Measurements from ENCODE around the gene TMPRSS11D.

The TMPRSS11D gene, protein sequence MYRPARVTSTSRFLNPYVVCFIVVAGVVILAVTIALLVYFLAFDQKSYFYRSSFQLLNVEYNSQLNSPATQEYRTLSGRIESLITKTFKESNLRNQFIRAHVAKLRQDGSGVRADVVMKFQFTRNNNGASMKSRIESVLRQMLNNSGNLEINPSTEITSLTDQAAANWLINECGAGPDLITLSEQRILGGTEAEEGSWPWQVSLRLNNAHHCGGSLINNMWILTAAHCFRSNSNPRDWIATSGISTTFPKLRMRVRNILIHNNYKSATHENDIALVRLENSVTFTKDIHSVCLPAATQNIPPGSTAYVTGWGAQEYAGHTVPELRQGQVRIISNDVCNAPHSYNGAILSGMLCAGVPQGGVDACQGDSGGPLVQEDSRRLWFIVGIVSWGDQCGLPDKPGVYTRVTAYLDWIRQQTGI

DNA sequence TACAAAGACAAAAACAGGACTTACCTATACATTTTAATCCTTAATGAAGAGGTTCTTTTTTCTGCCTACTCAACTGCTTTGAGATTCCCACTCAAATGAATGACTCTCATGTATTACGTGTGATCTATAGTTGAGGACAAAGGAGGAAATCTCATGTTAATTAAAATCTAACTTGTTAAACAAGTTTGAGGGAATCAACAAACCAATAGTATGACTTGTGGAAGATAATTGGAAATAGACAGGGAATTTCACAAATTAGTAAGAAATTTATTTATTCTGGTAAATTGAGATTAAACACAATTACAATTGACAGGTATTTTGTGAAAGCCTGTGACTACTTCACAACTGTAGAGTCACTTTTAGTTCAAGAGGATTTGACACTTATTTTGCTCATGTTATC, at the start of gene TMPRSS11D:
Gene TMPRSS11D (minus strand): TSS at position 101 of the 400 bp plus-strand sequence. CDS start 69 bp downstream, at position 32.
- no peak for DNase-seq

DNA sequence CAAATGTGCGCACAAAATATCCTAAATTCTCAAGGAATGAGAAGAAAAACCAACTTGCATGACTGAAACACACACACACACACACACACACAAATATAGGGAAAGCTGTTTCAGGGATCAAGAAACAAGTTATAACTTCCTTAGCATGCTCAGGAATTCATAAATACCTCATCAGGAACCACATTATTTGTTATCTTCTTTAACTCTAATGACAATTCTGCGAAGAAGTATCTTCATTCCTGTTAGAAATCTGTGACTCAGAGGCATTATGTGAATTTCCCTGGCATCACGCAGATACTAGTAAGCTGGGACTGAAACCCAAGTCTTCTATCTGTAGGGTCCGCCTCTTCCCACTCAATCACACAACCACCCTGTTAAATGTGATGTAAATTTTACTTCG, 49.2 kb upstream of the TMPRSS11D start:
- no peak for DNase-seq

DNA sequence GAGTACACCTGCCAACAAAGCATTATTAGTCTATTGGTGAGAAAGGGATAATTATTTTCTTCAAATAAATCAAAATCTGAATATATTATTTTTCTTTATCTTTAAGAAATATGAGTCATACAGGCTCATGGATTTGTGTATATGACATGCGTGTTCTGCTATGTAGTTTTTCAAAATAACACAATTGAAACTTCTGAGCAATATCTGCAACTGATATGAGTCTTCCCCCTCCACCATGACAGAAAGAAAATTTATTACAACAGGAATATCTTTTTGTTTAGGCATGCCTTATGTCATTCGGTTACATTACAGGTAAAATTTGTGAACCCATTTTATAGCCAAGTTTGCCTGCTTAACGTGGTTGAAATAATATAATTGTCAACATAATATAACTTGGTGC, 47.5 kb upstream of the TMPRSS11D start:
- no peak for DNase-seq

DNA sequence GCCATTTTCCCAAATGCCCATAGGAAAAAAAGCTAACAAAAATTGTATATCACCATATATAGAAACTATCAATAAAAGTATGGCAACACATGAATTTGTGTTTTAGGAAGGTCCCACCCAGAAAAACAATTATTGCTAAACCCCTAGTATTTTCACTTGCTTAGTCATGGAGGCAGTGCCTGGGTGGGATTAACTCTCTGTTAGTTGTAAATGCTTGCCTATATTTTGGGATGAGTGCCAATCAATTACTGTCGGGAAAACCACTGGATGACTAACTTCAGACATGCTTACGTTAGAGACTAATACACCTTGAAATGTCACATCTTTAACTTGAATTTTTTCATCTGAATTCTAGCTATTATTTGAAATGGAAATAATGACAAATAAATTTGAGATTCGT, 45.6 kb upstream of the TMPRSS11D start:
- DNase-seq, result no peak

DNA sequence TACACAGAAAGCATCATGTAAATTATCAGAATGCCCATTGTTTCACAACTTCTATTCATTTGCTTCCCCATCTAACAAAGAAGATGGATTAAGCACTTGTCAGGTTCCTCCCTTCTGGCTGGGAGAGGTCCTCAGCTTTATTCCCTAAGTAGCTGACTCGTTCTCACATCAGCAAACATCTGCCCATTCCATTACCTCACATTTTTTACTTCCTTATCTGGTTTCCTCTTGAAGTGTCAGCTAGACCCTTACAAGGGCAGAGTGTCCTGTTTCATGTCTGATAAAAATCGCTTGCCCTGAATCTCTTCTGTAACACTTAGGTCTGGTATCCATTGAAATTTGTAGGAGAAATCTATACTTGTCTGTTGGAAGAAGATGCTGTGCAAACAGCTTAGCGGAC, 44.7 kb upstream of the TMPRSS11D start:
- peak; percentile 0 to 14 for DNase-seq

DNA sequence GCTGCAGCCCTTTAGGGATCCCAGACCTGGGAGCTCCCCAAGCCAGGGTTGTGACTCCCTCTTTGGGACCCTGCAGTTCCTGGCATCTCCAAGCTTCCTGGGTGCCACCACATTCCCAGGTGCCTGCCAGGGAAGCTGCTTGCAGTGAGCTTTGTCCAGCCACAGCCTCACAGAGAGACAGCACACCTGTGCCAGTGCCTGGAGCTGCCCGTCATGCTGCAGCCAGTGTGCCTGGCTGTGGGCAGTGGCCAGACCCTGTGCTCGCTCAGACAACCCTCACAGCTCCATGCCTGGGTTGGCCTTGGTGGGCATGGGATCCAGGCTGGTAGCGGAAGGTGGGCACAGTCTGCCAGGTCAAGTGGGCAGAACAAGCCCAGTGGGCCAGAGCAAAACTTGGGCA, 43.4 kb upstream of the TMPRSS11D start:
- no peak for DNase-seq

DNA sequence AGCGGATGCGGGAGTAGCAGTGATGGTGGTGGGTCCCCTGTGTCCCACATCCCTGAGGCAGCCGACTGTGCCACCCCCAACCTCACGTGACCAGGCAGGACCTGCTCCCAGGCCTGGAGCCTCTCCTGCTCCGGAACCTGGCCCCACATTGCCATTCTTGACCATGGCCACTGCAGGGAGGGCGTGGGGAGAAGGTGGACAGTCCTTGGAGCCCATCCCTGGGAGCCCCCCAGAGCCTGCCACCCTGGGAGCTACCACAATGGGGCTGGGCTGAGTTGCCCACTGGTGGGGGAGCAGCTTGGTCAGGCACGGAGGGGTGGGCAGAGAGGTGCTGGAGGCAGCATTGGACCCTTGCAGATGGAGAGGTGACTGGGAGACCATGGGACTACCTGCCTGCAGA, 42.7 kb upstream of the TMPRSS11D start:
- DNase-seq, result no peak

DNA sequence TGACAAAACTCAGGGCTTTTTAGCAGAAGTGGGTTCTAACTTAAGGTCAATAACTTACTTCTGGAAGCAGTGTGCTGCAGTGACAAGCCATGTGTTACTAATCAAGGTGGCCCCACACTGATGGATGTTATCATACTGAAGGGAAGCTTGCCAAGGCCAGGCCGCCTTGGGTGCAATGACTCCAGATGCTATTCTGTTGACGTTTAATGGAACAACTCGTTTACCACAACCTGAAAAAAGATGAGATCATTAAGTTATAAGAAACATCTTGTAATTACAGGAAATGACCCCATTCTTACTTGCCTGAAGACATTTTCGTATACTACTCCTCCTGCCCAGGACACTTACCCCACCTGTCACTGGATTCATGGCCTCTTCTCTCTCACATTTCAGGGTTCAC, 38.9 kb upstream of the TMPRSS11D start:
- DNase-seq, result no peak

DNA sequence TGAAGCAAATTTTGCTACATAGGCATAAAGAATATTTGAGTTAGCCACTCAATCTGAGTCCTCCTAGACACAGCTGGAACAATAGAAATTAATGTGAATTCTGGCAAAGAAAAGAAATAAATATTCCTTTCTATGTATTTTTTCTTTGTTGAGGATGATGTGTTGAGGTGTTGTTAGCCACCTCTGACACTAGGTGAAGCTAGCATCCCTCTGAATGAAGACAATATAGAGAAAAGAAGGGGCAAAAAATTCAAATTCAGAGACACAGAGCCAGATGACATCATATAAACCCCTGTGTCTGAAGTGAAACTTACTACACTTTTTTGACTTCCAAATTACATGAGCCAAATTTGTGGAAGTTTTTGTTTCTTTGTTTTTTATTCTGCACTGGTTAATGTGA, 34.6 kb upstream of the TMPRSS11D start:
- DNase-seq, result no peak

DNA sequence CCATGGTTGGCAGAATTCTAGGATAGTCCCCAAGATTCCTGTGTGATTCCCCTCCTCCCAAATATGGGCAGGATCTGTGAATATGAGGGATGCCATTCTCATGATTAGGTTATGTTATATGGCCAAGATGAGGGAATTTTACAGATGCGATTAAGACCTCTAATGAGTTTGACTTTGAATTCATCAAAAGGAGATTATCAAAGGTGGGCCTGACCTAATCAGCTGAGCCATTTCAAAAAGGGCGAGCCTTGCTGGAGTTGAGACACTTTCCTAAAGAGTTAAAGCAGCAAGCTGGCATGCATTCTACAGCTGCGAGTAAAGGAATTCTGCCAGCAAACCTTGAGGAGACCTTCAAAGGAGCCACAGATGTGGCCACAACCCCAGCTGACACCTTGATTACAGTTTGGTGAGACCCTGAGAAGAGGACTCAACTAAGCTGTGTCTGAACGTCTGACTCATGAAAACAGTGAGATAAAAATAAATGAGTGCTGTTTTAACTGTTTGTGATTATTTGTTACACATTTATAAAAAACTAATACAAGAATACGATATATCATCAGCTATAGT, 31.7 kb upstream of the TMPRSS11D start:
- no peak for DNase-seq

DNA sequence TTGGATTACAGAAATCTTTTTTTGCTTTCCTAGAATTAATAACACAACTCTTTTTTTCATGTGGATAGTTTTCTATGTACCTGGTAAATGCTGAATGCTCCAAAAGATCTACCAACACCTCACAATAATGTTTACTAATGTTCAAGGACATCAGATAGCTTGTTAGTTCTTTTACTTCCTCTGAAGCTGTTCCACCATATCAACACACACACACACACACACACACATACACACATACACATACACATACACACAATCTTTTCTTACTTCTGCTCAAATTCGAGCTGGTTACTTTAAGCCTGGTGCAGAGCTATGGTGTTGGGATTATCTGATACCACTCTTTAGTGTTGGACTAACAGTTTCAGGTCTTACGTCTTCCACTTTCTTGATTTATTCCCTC, 28.3 kb upstream of the TMPRSS11D start:
- DNase-seq, result no peak

DNA sequence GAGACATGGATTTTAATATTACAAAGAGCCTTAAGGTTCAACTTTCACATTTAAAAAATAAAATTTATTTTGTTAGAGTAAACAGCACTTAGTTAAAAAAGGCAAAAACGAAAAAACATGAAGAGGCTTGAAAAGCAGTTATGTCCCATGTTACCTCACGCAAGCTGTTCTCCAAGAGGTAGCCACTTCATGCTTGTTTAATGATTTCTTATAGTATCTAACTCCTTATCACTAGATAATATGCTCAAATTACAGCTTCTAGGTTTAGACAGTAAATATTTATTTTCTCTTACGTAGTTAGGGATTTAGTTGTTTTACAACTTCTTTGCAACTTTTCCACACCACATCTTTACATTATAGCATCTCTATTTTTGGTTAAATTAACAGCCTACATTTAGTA, 27.8 kb upstream of the TMPRSS11D start:
- DNase-seq, result no peak

DNA sequence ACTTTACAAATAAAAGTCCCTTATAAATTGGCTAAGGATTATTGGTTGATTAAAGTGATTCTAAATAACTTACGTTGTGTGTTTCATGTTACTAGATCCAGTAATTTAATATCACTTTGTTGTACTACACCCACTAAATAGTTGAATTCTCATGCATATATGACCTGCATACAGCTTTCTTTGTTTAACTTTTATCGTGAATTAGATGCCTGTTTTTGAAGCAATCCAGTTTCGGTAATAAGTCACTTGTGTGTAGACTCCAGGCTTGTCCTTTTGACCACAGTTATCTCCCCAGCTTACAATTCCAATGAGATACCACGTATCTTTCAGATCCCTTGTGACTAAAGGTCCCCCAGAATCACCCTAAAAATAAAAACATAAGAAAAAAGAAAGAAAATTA, 27.3 kb upstream of the TMPRSS11D start:
- no peak for DNase-seq

DNA sequence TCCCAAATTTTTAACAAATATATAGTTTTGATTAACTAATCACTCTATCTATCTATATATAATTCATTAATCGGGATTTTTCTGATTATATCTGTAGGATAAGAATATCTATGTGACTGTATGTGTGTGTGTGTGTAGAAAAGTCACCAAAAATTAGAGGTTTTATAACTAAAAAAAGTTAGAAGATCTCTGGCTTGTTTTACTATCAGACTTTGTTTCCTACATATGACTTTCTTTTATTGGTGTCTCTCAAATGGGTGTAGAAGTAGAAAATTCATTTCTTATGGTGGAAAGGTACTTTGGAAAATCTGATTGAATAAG, 26.7 kb upstream of the TMPRSS11D start:
- no peak for DNase-seq

DNA sequence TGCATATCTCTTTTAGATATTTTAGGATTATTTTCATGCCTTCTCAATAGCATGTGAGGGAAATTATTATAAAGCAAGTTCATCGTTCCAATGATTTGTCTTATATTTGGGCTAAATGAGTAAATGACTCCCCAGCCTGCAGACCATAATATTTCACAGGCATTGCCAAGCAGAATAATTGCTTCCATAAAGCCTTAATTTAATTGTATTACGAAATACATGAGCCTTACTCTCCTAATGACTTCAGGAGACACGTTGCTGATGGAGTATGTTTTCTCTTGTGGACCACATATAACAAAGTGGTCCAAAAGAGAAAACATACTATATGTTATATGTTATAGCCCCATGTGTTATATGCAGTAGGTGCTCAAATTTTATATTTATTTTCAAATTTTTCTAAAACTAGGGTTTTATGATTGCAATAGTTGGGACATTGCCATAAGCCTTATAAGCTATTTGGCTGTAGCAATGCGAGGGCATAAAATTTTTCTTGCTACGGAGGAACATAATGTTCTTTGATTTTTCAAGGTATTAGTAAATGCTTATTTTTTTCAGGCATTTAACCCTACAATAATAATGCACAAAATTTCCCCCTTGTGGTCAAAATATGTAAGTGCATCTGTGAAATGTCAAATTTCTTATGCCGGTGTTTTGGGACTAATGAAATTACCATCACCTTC, 26.2 kb upstream of the TMPRSS11D start:
- peak; percentile 34 to 66 for DNase-seq

DNA sequence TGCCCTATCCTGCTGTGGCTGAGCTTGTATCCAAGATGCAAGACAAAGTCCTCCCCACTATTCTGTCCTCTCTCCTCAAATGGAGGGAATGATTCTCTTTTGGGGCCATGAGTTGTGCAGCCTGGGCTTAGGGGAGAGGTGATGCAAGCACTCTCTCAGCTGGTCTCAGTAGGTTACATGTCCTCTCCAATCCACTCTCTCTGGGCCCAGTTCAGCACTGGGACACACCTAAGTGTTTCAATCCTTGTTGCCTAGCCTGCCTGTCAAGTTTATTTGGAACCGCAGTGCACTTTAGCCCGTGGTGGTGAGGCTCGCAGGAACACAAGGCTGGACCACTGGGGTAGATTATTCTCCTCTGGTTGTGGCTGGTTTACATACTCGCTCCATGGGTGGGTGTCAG, 23.8 kb upstream of the TMPRSS11D start:
- no peak for DNase-seq

DNA sequence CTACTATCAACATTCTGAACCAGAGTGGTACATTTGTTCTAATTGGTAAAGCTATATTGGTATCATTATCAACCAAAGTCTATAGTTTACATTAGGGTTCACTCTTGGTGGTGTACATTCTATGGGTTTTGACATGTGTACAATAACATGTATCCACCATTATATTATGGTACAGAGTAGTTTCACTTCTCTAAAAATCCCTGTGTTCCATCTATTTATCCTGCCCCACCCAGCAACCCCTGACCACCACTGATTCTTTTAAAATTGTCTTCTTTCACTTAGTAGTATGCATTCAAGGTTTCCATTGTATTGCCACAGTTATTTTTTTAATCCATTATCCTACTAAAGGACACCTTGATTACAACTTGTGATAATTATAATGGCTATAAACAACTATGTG, 15.3 kb upstream of the TMPRSS11D start:
- no peak for DNase-seq

DNA sequence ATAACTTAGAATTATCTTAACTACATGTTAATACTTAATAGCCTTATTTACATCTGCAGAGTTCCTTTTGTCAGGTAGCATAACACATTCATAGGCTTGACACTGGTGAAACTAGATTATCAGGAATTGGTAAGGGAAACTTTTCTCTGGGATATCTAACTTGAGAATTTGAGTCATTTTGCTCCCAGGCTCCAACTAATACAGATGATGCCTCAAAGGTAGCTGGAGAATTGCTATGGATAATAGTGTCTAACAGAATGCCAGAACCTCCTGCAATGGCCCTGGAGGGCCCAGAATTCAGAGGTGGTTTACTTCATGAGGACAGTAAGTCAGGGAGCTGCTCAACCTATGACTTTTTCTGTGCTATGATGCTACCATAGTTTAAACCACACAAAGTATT, 13.9 kb upstream of the TMPRSS11D start:
- no peak for DNase-seq

DNA sequence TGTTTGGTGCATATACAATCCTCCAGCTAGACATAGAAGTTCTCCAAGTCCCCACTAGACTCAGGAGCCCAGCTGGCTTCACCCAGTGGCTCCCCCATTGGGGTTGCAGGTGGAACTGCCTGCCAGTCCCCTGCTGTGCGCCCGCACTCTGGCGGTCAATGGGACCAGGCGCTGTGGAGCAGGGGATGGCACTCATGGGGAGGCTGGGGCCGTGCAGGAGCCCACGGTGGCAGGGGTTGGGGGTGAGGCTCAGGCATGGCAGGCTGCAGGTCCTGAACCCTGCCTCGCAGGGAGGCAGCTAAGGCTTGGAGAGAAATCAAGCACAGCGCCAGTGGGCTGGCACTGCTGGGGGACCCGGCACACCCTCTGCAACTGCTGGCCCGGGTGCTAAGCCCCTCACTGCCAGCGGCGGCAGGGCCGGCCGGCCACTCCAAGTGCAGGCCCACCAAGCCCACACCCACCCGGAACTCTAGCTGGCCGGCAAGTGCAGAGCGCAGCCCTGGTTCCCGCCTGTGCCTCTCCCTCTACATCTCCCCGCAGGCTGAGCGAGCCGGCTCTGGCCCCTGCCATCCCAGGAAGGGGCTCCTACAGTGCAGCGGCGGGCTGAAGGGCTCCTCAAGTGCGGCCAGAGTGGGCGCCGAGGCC, 12.7 kb upstream of the TMPRSS11D start:
- no peak for DNase-seq

DNA sequence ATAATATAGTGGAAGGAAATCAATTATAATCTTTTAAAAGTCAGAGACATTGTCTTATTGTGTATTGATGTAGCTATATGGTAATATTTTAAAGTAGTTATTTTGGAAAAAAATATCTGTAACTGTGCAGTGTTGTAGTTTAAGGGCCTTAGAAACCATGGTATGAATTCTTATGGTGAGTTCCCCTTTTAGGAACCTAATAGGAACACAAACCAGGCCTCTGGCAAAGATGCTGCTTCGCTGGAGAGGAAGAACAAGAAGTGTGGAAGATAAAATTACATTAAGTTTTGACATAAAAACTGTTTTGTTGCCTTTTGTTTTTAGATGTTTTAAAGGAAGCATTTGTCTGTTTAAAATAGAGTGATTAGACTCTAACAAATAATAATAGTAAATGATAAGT, 10.9 kb upstream of the TMPRSS11D start:
- no peak for DNase-seq

DNA sequence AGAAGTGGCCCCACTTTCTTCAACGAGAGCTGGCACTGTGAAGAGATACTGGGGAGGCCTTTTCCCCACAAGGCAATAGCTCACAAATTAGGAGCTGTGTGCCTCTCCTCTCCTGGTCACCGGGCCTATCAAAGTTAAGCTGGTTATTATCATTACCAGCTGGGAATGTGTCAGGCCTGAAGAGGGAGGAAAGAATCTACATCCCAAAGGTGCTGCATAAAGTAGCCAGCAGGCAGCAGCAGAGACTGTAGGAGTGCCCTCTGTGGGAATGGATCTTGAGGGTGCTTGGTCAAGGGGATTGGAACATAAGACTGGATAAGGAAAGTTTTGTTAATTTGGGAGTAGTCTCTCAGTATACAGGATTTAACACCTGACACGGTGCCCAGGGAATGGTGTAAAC, 9.1 kb upstream of the TMPRSS11D start:
- DNase-seq, result no peak

DNA sequence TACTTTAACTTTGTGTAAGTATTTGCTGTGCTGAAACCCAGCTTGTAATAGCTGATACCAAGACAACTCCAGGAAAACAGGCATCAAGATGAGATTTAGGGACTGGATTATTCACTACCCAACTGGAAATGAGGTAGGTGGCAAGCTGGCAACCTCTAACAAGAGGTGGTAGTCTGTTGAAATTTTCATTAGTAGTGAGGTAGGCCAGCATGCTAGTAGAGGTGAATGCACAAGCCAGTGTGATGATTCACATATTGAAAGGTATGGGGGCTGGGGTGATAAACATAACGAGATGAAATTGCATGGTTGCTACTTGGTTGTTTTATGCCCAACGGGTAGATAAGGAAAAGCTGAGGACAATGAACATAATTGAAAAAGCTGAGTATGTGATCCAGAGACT, 8.5 kb upstream of the TMPRSS11D start:
- no peak for DNase-seq

DNA sequence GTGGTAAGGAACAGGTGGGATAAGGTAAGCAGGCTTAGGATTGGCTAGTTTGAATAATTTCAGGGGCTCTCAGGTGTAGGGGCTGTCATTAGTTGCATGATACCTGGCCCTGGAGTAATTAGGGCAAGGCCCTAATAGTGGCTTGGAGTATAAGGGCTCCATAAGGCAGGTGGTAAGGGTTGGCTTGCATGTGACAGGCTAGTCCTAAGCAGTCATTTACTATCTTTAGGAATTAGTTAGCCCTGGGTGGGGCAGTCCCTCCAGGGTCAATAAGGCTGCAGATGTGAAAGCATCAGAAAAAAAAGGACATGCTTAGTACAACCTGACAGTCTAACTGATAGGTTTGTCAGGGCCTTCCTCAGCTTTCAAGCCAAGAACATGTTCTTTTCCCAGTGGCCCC, 7.8 kb upstream of the TMPRSS11D start:
- no peak for DNase-seq

DNA sequence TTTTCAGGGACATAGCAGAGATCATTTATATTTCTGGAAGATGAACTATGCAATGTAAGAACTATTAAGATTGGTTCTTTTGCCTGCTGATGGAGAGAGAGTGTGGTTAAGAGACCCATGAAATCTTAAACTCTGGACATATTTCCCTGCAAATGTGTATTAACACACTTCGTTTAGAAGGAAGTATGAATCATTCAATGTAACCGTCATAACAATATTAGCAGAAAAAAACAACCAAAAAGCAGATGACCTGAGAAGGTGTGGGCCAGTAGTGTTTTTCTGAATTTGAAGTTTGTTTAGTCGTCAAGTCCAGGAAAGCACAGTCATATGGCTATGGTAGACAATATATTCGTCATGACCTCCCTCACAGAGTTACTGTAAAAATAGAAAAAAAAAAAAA, 2.5 kb upstream of the TMPRSS11D start:
- DNase-seq, result peak in 1 of 2 donors; percentile 33

Measured in inflammatory macrophage treated with lipopolysaccharide for 1 hour (primary cell).